Fibroblast of lung (primary cell): ENCODE results near the gene PTPRCAP.

Experiments
- CTCF ChIP-seq, 2 donors: IDR thresholded peaks in 1 of 2; conservative IDR thresholded peaks in 1 of 2; 1 replicate in 1 of 2; 2 replicates in 1 of 2; pipeline ENCODE4 v1.5.1; 2011 to 2012; ENCODE audit warnings: low read length in 2 of 2, control low read depth in 1 of 2, inconsistent platforms in 1 of 2, low read depth in 1 of 2, mild to moderate bottlenecking in 1 of 2
- EZH2 ChIP-seq: IDR thresholded peaks from 2 replicates; pipeline ENCODE4 v1.5.1; 2012; ENCODE audit warnings: low read length, control low read depth, mild to moderate bottlenecking; ENCODE audit errors: missing control alignments

DNA sequence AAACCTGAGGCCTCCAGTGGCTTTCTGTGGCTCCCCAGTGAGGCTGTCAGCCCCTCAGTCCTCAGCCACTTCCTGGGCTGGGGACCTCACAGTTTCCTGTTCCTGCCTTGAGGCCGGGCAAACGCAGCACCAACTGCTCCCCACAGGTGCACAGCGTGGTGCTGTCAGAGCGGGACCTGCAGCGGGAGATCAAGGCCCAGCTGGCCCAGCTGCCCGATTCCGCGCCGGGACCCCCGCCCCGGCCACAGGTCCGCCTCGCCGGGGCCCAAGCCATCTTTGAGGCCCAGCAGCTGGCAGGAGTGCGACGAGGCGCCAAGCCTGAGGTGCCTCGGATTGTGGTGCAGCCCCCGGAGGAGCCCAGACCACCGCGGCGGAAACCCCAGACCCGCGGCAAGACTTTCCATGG, 28.2 kb downstream of the PTPRCAP start:
- TF ChIP-seq EZH2 (no peak), CTCF (conservative IDR thresholded peaks at IDR 0.05 in 1 of 2, IDR thresholded peaks at IDR 0.05 in 1 of 2; ENCODE audit: low read depth in 1 of 2, low read length in 2 of 2) (no peak)
